HEK293 (cell line): ENCODE measurements around the gene MARCHF10.

ENCODE experiments used
- CTCF ChIA-PET: fragments of 350-600 bp; formaldehyde crosslinking; extraction: SDS; loops from one replicate; lab custom pipeline; 2021; ENCODE audit warnings: antibody characterized with exemption; lab: Yijun Ruan, JAX
- POLR2A ChIA-PET: fragments of 300-600 bp; formaldehyde crosslinking; extraction: SDS; loops from one replicate; lab custom pipeline; 2020; ENCODE audit warnings: antibody characterized with exemption, inconsistent platforms; lab: Yijun Ruan, JAX
- H3K27ac ChIP-seq: fragments of 200-500 bp; sonication (Bioruptor generic); 2 replicates; pipeline ENCODE4 v1.5.1; 2014; ENCODE audit warnings: low read depth, low read length, control low read depth, inconsistent platforms; ENCODE audit errors: extremely low read depth
- H3K36me3 ChIP-seq, 2 experiments: fragments of 200-500 bp in 1 of 2; sonication (Bioruptor generic) in 1 of 2; 1 replicate in 1 of 2; 2 replicates in 1 of 2; pipeline ENCODE4 v1.5.1; 2014 to 2017; ENCODE audit warnings: inconsistent platforms in 2 of 2, low read length in 2 of 2; ENCODE audit not compliant: control insufficient read depth in 2 of 2, insufficient read depth in 1 of 2
- H3K4me1 ChIP-seq: fragments of 200-500 bp; sonication (Bioruptor generic); 2 replicates; pipeline ENCODE4 v1.5.1; 2014; ENCODE audit warnings: mild to moderate bottlenecking, low read length, inconsistent platforms; ENCODE audit not compliant: control insufficient read depth, insufficient read depth
- H3K4me3 ChIP-seq: 2 replicates; pipeline ENCODE4 v1.5.1; 2011; ENCODE audit warnings: low read depth, mild to moderate bottlenecking, control low read depth, low read length, moderate library complexity
- H3K9me3 ChIP-seq: fragments of 200-500 bp; sonication (Bioruptor generic); 2 replicates; pipeline ENCODE4 v1.5.1; 2014; ENCODE audit warnings: low read depth, low read length, inconsistent platforms; ENCODE audit not compliant: control insufficient read depth, insufficient read depth
- KLF10 ChIP-seq: fragments of 450-650 bp; IDR thresholded peaks from 2 replicates; pipeline ENCODE4 v1.5.1; 2018; ENCODE audit warnings: missing biosample characterization, mild to moderate bottlenecking, missing genetic modification characterization
- PATZ1 ChIP-seq: fragments of 450-650 bp; formaldehyde crosslinking; IDR thresholded peaks from 2 replicates; pipeline ENCODE4 v1.5.1; 2016; ENCODE audit warnings: missing biosample characterization, missing genetic modification characterization
- SALL2 ChIP-seq: fragments of 450-650 bp; formaldehyde crosslinking; IDR thresholded peaks from 2 replicates; pipeline ENCODE4 v1.5.0; 2017; ENCODE audit warnings: missing biosample characterization, mild to moderate bottlenecking, missing genetic modification characterization, borderline replicate concordance
- SCRT2 ChIP-seq: fragments of 450-650 bp; formaldehyde crosslinking; IDR thresholded peaks from 2 replicates; pipeline ENCODE4 v1.5.1; 2016; ENCODE audit warnings: missing biosample characterization, missing genetic modification characterization
- ZBTB20 ChIP-seq: fragments of 450-650 bp; formaldehyde crosslinking; IDR thresholded peaks from 2 replicates; pipeline ENCODE4 v1.5.1; 2016; ENCODE audit warnings: missing biosample characterization, missing genetic modification characterization
- ZBTB7A ChIP-seq: fragments of 450-650 bp; formaldehyde crosslinking; IDR thresholded peaks from 2 replicates; pipeline ENCODE4 v1.5.1; 2016; ENCODE audit warnings: low read depth, missing biosample characterization, missing genetic modification characterization
- ZBTB8A ChIP-seq: fragments of 450-650 bp; formaldehyde crosslinking; IDR thresholded peaks from 2 replicates; pipeline ENCODE4 v1.5.1; 2016; ENCODE audit warnings: missing biosample characterization, missing genetic modification characterization
- ZIC2 ChIP-seq: fragments of 450-650 bp; formaldehyde crosslinking; IDR thresholded peaks from 2 replicates; pipeline ENCODE4 v1.5.1; 2016; ENCODE audit warnings: missing biosample characterization, missing genetic modification characterization
- ZNF10 ChIP-seq: fragments of 450-650 bp; formaldehyde crosslinking; IDR thresholded peaks from 2 replicates; pipeline ENCODE4 v1.5.1; 2017; ENCODE audit warnings: missing biosample characterization, missing genetic modification characterization
- ZNF138 ChIP-seq: fragments of 450-650 bp; formaldehyde crosslinking; IDR thresholded peaks from 2 replicates; pipeline ENCODE4 v1.5.1; 2016; ENCODE audit warnings: missing biosample characterization, missing genetic modification characterization, borderline replicate concordance
- ZNF146 ChIP-seq: fragments of 450-650 bp; formaldehyde crosslinking; IDR thresholded peaks from 2 replicates; pipeline ENCODE4 v1.5.1; 2016; ENCODE audit warnings: missing biosample characterization, missing genetic modification characterization
- ZNF148 ChIP-seq: fragments of 450-650 bp; formaldehyde crosslinking; IDR thresholded peaks from 2 replicates; pipeline ENCODE4 v1.5.0; 2017; ENCODE audit warnings: missing biosample characterization, missing genetic modification characterization, borderline replicate concordance
- ZNF19 ChIP-seq: fragments of 450-650 bp; formaldehyde crosslinking; IDR thresholded peaks from 2 replicates; pipeline ENCODE4; 2016; ENCODE audit warnings: missing biosample characterization, missing genetic modification characterization, low read depth
- ZNF24 ChIP-seq: fragments of 450-650 bp; formaldehyde crosslinking; IDR thresholded peaks from 2 replicates; pipeline ENCODE4 v1.5.1; 2016; ENCODE audit warnings: missing biosample characterization, missing genetic modification characterization
- ZNF366 ChIP-seq: fragments of 450-650 bp; formaldehyde crosslinking; conservative IDR thresholded peaks from 2 replicates; pipeline ENCODE4 v1.5.1; 2016; ENCODE audit warnings: missing biosample characterization, missing genetic modification characterization
- ZNF37A ChIP-seq: fragments of 450-650 bp; IDR thresholded peaks from 2 replicates; pipeline ENCODE4 v1.5.1; 2018; ENCODE audit warnings: missing biosample characterization, missing genetic modification characterization
- ZNF394 ChIP-seq: fragments of 450-650 bp; formaldehyde crosslinking; IDR thresholded peaks from 2 replicates; pipeline ENCODE4 v1.5.1; 2016; ENCODE audit warnings: missing biosample characterization, missing genetic modification characterization, mild to moderate bottlenecking, moderate library complexity, borderline replicate concordance
- ZNF513 ChIP-seq: fragments of 450-650 bp; IDR thresholded peaks from 2 replicates; pipeline ENCODE4 v1.5.1; 2018; ENCODE audit warnings: missing biosample characterization, missing genetic modification characterization
- ZNF530 ChIP-seq: fragments of 450-650 bp; formaldehyde crosslinking; IDR thresholded peaks from 2 replicates; pipeline ENCODE4 v1.5.1; 2016; ENCODE audit warnings: low read depth, missing biosample characterization, missing genetic modification characterization
- ZNF560 ChIP-seq: fragments of 450-650 bp; formaldehyde crosslinking; IDR thresholded peaks from 2 replicates; pipeline ENCODE4 v1.5.1; 2017; ENCODE audit warnings: missing biosample characterization, missing genetic modification characterization, borderline replicate concordance
- ZNF561 ChIP-seq: fragments of 450-650 bp; IDR thresholded peaks from 2 replicates; pipeline ENCODE4 v1.5.1; 2018; ENCODE audit warnings: missing biosample characterization, missing genetic modification characterization, borderline replicate concordance
- ZNF585B ChIP-seq: fragments of 450-650 bp; formaldehyde crosslinking; IDR thresholded peaks from 2 replicates; pipeline ENCODE4 v1.5.1; 2016; ENCODE audit warnings: missing biosample characterization, missing genetic modification characterization
- ZNF621 ChIP-seq: fragments of 450-650 bp; formaldehyde crosslinking; IDR thresholded peaks from 2 replicates; pipeline ENCODE4 v1.5.1; 2017; ENCODE audit warnings: missing biosample characterization, missing genetic modification characterization
- ZNF626 ChIP-seq: fragments of 450-650 bp; sonication (Bioruptor Pico); formaldehyde crosslinking; IDR thresholded peaks from 2 replicates; pipeline ENCODE4 v1.5.1; 2018; ENCODE audit warnings: missing biosample characterization, missing genetic modification characterization, inconsistent platforms
- ZNF792 ChIP-seq: fragments of 450-650 bp; formaldehyde crosslinking; IDR thresholded peaks from 2 replicates; pipeline ENCODE4 v1.5.1; 2016; ENCODE audit warnings: missing biosample characterization, missing genetic modification characterization
- ZSCAN23 ChIP-seq: fragments of 450-650 bp; formaldehyde crosslinking; IDR thresholded peaks from 2 replicates; pipeline ENCODE4 v1.5.1; 2016; ENCODE audit warnings: missing biosample characterization, missing genetic modification characterization
- ZSCAN5A ChIP-seq: fragments of 450-650 bp; formaldehyde crosslinking; IDR thresholded peaks from 2 replicates; pipeline ENCODE4 v1.5.1; 2016; ENCODE audit warnings: missing biosample characterization, missing genetic modification characterization
- TF ChIP-seq, protein P1 (sequence below): fragments of 450-650 bp; formaldehyde crosslinking; IDR thresholded peaks from 2 replicates; pipeline ENCODE4 v1.5.1; 2016; ENCODE audit warnings: missing biosample characterization, missing genetic modification characterization

MARCHF10 gene

DNA sequence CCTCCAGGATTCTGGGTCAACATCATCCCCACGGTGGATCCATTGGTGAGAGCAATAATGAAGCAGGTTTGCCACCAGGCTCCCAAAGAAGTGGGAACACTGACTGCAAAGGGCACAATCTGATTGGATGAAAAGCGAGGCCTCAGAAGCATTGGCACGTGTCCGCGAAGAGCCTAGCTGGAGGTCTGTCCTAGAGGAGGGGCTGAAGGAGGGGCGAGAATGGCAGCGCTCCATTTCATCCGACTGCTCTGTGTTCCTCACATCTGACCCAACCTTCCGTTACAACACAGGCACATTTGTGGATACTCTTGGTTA, 100.7 kb downstream of the MARCHF10 start:
- no peak overlapping the region for H3K4me3 ChIP-seq
- ChIA-PET POLR2A (no interaction called here), CTCF (no interaction called here)
- no peaks in the 10 kb centered on the region for H3K36me3 ChIP-seq
- TF ChIP-seq ZNF621 (tag by site-specific recombination) (no peak), KLF10 (tag by site-specific recombination) (no peak), ZNF19 (tag by site-specific recombination) (no peak), ZNF146 (tag by site-specific recombination) (no peak), ZSCAN5A (tag by site-specific recombination) (no peak), ZNF626 (no peak), ZNF24 (tag by site-specific recombination) (no peak), ZNF792 (tag by site-specific recombination) (no peak), ZNF585B (tag by site-specific recombination) (no peak), ZNF37A (no peak), ZSCAN23 (no peak), ZNF560 (no peak), ZBTB20 (tag by site-specific recombination) (no peak), ZNF561 (tag by site-specific recombination) (no peak), ZIC2 (tag by site-specific recombination) (no peak), ZNF513 (tag by site-specific recombination) (no peak)
- TF ChIP-seq, protein P1, sequence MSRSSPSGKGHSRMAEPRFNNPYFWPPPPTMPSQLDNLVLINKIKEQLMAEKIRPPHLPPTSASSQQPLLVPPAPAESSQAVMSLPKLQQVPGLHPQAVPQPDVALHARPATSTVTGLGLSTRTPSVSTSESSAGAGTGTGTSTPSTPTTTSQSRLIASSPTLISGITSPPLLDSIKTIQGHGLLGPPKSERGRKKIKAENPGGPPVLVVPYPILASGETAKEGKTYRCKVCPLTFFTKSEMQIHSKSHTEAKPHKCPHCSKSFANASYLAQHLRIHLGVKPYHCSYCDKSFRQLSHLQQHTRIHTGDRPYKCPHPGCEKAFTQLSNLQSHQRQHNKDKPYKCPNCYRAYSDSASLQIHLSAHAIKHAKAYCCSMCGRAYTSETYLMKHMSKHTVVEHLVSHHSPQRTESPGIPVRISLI (tag by site-specific recombination): no peak
- H3K9me3 ChIP-seq: no peaks in the 10 kb centered on the region
- H3K4me1 ChIP-seq: peaks cover 3% of the 10 kb centered on the region
- H3K27ac ChIP-seq: no peak overlapping the region

- H3K4me1 ChIP-seq: peaks cover 3% of the 10 kb centered on the region
- H3K9me3 ChIP-seq: no peaks in the 10 kb centered on the region
- no peaks in the 10 kb centered on the region for H3K36me3 ChIP-seq
- ChIA-PET POLR2A (no interaction called here), CTCF (interaction anchor here (0.6 to 1.1 kb wide), 3 partner anchors 169 to 289 kb away, joined by 3 to 4 read pairs (median 3); no protein-coding TSS in a partner anchor)
- no peak overlapping the region for H3K27ac ChIP-seq
- no peak overlapping the region for H3K4me3 ChIP-seq
- no peak for TF ChIP-seq ZNF530 (tag by site-specific recombination)
- TF ChIP-seq ZNF37A: no peak
- TF ChIP-seq ZNF138: no peak
- no peak for TF ChIP-seq PATZ1 (tag by site-specific recombination)
- TF ChIP-seq ZNF394 (tag by site-specific recombination): no peak
- TF ChIP-seq SCRT2: no peak
- no peak for TF ChIP-seq ZNF366 (tag by site-specific recombination)
- TF ChIP-seq ZNF148 (tag by site-specific recombination): no peak
- TF ChIP-seq ZBTB8A (tag by site-specific recombination): no peak
- TF ChIP-seq SALL2 (tag by site-specific recombination): no peak
- no peak for TF ChIP-seq ZIC2 (tag by site-specific recombination)
- TF ChIP-seq ZBTB7A (tag by site-specific recombination): no peak
- TF ChIP-seq ZNF10 (tag by site-specific recombination): no peak
Observed at GRCh38 chr17:62706598-62707424, 101.3 kb downstream of the MARCHF10 start.
